Measurements from ENCODE around the gene CHD2. TPM values are rescaled to one million over a fixed set of nuclear protein-coding genes. Genes with fewer than 3 reads are reported as not detected.
A peak's percentile ranks its signal among the peaks of the same experiment; 100 is the strongest.

CHD2 gene
- total RNA-seq, 1 experiment from 2014 or later, result 81.8 TPM

GRCh38 chr15:92974183-92974915 lies 74.2 kb downstream of the CHD2 start:
- H3K4me3 ChIP-seq (ENCODE audit: low read depth in 2 of 2, low read length in 2 of 2), result no peak overlapping the region
- CTCF ChIA-PET, result no interaction called here
- H3K27me3 ChIP-seq (ENCODE audit: control insufficient read depth, insufficient read depth, low read length), result no peaks in the 10 kb centered on the region
- no peak overlapping the region for H3K27ac ChIP-seq (ENCODE audit: low read length)
- BruUV-seq (replicated peaks), result no TSS peak
- in situ Hi-C loops (cut with HindIII; ENCODE audit: low pct_unique_long_range_greater_than_20kb, low sequenced_read_pairs) (no loop called here), intact Hi-C loops (cut with micrococcal nuclease; ENCODE audit: unreplicated experiment) (no loop called here)
- H3K9me3 ChIP-seq (ENCODE audit: control insufficient read depth, insufficient read depth, low read depth, low read length), result no peaks in the 10 kb centered on the region
- peaks cover 77% of the 10 kb centered on the region for H3K36me3 ChIP-seq (ENCODE audit: control insufficient read depth, insufficient read depth, low read length)
- no peak for TF ChIP-seq CTCF (IDR thresholded peaks at IDR 0.05)
- TF ChIP-seq TCF7L2 (IDR thresholded peaks at IDR 0.05; ENCODE audit: low read depth, low read length), result no peak
- TF ChIP-seq POLR2AphosphoS5 (IDR thresholded peaks at IDR 0.05; ENCODE audit: low read depth, low read length), result no peak
- TF ChIP-seq SIN3A (IDR thresholded peaks at IDR 0.05; ENCODE audit: borderline replicate concordance, insufficient read depth, low read depth, low read length), result no peak
- no peak for TF ChIP-seq REST (IDR thresholded peaks at IDR 0.05; ENCODE audit: insufficient read depth in 1 of 2, low read depth in 2 of 2, low read length in 1 of 2)
- ATAC-seq, result no peak; the same call in 1 of the 2 replicates
- DNase-seq (ENCODE audit: low read depth, low spot score), result no peak
- POLR2A ChIA-PET, result no interaction called here
- 0 out of 2 replicates have a peak, but pooled peaks cover 7% of the 10 kb centered on the region for H3K4me1 ChIP-seq (ENCODE audit: control insufficient read depth, insufficient read depth, low read length)

GRCh38 chr15:92979011-92979701 lies 79.0 kb downstream of the CHD2 start:
- no peak for TF ChIP-seq SIN3A (IDR thresholded peaks at IDR 0.05; ENCODE audit: borderline replicate concordance, insufficient read depth, low read depth, low read length)
- no peak for TF ChIP-seq REST (IDR thresholded peaks at IDR 0.05; ENCODE audit: insufficient read depth in 1 of 2, low read depth in 2 of 2, low read length in 1 of 2)
- TF ChIP-seq TCF7L2 (IDR thresholded peaks at IDR 0.05; ENCODE audit: low read depth, low read length), result no peak
- no peak for TF ChIP-seq POLR2AphosphoS5 (IDR thresholded peaks at IDR 0.05; ENCODE audit: low read depth, low read length)
- no peak for TF ChIP-seq CTCF (IDR thresholded peaks at IDR 0.05)
- no peaks in the 10 kb centered on the region for H3K27me3 ChIP-seq (ENCODE audit: control insufficient read depth, insufficient read depth, low read length)
- ATAC-seq, result no peak
- in situ Hi-C loops (cut with HindIII; ENCODE audit: low pct_unique_long_range_greater_than_20kb, low sequenced_read_pairs), result no loop called here
- CTCF ChIA-PET, result no interaction called here
- no peak overlapping the region; the same call in 1 of the 2 replicates for H3K27ac ChIP-seq (ENCODE audit: low read length)
- peaks cover 84% of the 10 kb centered on the region for H3K36me3 ChIP-seq (ENCODE audit: control insufficient read depth, insufficient read depth, low read length)
- POLR2A ChIA-PET, result no interaction called here
- no peak overlapping the region for H3K4me3 ChIP-seq (ENCODE audit: low read depth in 2 of 2, low read length in 2 of 2)
- H3K4me1 ChIP-seq (ENCODE audit: control insufficient read depth, insufficient read depth, low read length), result peaks cover 13% of the 10 kb centered on the region; the same call in 1 of the 2 replicates
- no TSS peak for BruUV-seq (replicated peaks)
- intact Hi-C loops (cut with micrococcal nuclease; ENCODE audit: unreplicated experiment), result no loop called here
- DNase-seq (ENCODE audit: low read depth, low spot score), result peak; percentile 15
- H3K9me3 ChIP-seq (ENCODE audit: control insufficient read depth, insufficient read depth, low read depth, low read length), result no peaks in the 10 kb centered on the region
